ENCODE measurements around the gene SSBP3. TPM values are rescaled to one million over a fixed set of nuclear protein-coding genes. Genes with fewer than 3 reads are reported as not detected.

Gene SSBP3
- total and polyA plus RNA-seq, 2 of the 13 experiments (the other 11 are each of a cell fraction or from before 2014, with no cell fraction given) = 8.5 to 17.6 TPM

- TF ChIP-seq ZNF407 (CRISPR knock-in tag; IDR thresholded peaks at IDR 0.05; ENCODE audit: not compliant biosample characterization) = no peak
- no peak for TF ChIP-seq ATF3 (CRISPR knock-in tag; IDR thresholded peaks at IDR 0.05)
- no peak; the same call in 1 of the 2 replicates for TF ChIP-seq SPEN (CRISPR knock-in tag; IDR thresholded peaks at IDR 0.05; ENCODE audit: low read depth)
- TF ChIP-seq ZFP37 (CRISPR knock-in tag; IDR thresholded peaks at IDR 0.05; ENCODE audit: borderline replicate concordance) = no peak
- TF ChIP-seq, protein P1, sequence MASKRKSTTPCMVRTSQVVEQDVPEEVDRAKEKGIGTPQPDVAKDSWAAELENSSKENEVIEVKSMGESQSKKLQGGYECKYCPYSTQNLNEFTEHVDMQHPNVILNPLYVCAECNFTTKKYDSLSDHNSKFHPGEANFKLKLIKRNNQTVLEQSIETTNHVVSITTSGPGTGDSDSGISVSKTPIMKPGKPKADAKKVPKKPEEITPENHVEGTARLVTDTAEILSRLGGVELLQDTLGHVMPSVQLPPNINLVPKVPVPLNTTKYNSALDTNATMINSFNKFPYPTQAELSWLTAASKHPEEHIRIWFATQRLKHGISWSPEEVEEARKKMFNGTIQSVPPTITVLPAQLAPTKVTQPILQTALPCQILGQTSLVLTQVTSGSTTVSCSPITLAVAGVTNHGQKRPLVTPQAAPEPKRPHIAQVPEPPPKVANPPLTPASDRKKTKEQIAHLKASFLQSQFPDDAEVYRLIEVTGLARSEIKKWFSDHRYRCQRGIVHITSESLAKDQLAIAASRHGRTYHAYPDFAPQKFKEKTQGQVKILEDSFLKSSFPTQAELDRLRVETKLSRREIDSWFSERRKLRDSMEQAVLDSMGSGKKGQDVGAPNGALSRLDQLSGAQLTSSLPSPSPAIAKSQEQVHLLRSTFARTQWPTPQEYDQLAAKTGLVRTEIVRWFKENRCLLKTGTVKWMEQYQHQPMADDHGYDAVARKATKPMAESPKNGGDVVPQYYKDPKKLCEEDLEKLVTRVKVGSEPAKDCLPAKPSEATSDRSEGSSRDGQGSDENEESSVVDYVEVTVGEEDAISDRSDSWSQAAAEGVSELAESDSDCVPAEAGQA (IDR thresholded peaks at IDR 0.05; ENCODE audit: low read depth) = no peak
- TF ChIP-seq, protein P1 (CRISPR knock-in tag; IDR thresholded peaks at IDR 0.05; ENCODE audit: borderline replicate concordance) = no peak
- TF ChIP-seq ZSCAN21 (CRISPR knock-in tag; IDR thresholded peaks at IDR 0.05; ENCODE audit: borderline replicate concordance) = no peak; the same call in 1 of the 2 replicates
- no peak for TF ChIP-seq TRAFD1 (CRISPR knock-in tag; IDR thresholded peaks at IDR 0.05; ENCODE audit: borderline replicate concordance)
- no peak for TF ChIP-seq ZNF224 (CRISPR knock-in tag; IDR thresholded peaks at IDR 0.05)
- no peak for TF ChIP-seq ZNF776 (CRISPR knock-in tag; IDR thresholded peaks at IDR 0.05)
- TF ChIP-seq ZFX (CRISPR knock-in tag; IDR thresholded peaks at IDR 0.05; ENCODE audit: low read depth) = no peak; the same call in 1 of the 2 replicates
- no peak for TF ChIP-seq PLRG1 (conservative IDR thresholded peaks at IDR 0.05)
Observed at GRCh38 chr1:54347955-54348699, 58.1 kb downstream of the SSBP3 start (continued).
